Activated CD4-positive, alpha-beta T cell treated with anti-CD3 and anti-CD28 coated beads, Interleukin-2, amount 10 ng/mL, durations not matched to agents 24 days and 14 days (primary cell): ENCODE data around the gene ZBTB47. TPM values are rescaled to one million over a fixed set of nuclear protein-coding genes. Genes with fewer than 3 reads are reported as not detected.
A peak's percentile ranks its signal among the peaks of the same experiment; 100 is the strongest.

Source experiments
- DNase-seq: peaks from one replicate; pipeline ENCODE4 v3.0.0; 2022
- H3K27ac Mint-ChIP-seq: one replicate; pipeline ENCODE4 v1.8.0; 2022; ENCODE audit warnings: mild to moderate bottlenecking, mixed read lengths
- H3K27me3 Mint-ChIP-seq: one replicate; pipeline ENCODE4 v1.8.0; 2022; ENCODE audit warnings: mixed read lengths
- H3K36me3 Mint-ChIP-seq: one replicate; pipeline ENCODE4 v1.8.0; 2022; ENCODE audit warnings: low read depth, mild to moderate bottlenecking, mixed read lengths
- H3K4me1 Mint-ChIP-seq: one replicate; pipeline ENCODE4 v1.8.0; 2021; ENCODE audit warnings: mixed read lengths
- H3K4me3 Mint-ChIP-seq: one replicate; pipeline ENCODE4 v1.8.0; 2022; ENCODE audit warnings: mild to moderate bottlenecking, moderate library complexity, mixed read lengths
- H3K9me3 Mint-ChIP-seq: one replicate; pipeline ENCODE4 v1.8.0; 2021; ENCODE audit warnings: mixed read lengths
- intact Hi-C: fragments of 100-400 bp; cut with micrococcal nuclease; formaldehyde crosslinking; loops from one replicate; pipeline ENCODE4 v1.15.1; 2023
- total RNA-seq: library from RNA; stranded (reverse); gene quantifications from 2 replicates; pipeline ENCODE4 v1.2.3, GENCODE V29; 2022

ZBTB47 gene
- total RNA-seq = 1.0 and 1.1 TPM in 2 replicates

DNA sequence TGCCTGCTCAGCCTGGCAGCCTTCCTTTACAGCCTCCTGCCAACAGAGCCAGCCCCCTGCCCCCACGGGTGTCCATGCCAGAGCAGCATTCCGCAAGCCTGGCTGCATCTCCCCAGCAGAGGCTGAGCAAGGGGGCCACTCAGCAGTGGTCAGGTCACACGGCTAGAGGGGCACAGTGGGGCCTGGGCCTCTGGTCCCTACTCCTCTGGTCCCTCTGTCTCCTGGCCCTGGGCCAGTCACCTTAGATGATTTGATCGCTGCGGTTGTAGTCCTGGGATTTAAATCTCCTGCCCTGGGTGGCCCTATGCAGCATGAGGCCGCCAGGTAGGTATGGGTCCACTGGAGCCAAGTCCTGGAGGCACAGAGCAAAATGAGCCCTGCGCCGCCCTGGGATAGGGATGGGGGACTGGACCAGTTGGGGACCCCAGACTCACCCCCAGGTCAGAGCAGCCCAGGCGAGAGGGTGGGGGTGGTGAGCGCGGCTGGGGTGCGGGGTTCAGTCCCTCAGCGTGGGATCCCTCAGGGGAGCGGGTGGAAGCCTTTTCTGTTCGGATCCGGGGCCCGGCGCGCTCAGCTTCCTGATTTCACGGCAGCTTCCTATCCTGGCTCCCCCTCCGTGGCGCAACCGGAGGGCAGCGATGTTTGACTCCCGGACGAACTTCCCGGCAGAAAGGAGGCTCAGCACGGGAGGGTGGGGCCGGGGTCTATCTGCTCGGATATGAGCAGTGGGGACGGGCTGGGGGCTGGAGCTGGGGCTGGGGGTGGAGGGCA is at the start of gene ZBTB47:
TSS of gene ZBTB47 (plus strand) at position 138 of the 771 bp plus-strand sequence. CDS start 4,659 bp downstream, outside the sequence.
- Mint-ChIP-seq H3K36me3 (peaks cover 6% of the 10 kb centered on the region), H3K4me1 (peaks cover 19% of the 10 kb centered on the region), H3K27me3 (peaks cover 5% of the 10 kb centered on the region), H3K27ac (peak within 1 kb of the TSS; percentile 81), H3K4me3 (peak within 1 kb of the TSS; percentile 87), H3K9me3 (no peaks in the 10 kb centered on the region)
- intact Hi-C loops = loop anchor here (2.0 kb wide), 1 partner anchor 15 kb away; no protein-coding TSS in a partner anchor
- DNase-seq = peak; percentile 71

DNA sequence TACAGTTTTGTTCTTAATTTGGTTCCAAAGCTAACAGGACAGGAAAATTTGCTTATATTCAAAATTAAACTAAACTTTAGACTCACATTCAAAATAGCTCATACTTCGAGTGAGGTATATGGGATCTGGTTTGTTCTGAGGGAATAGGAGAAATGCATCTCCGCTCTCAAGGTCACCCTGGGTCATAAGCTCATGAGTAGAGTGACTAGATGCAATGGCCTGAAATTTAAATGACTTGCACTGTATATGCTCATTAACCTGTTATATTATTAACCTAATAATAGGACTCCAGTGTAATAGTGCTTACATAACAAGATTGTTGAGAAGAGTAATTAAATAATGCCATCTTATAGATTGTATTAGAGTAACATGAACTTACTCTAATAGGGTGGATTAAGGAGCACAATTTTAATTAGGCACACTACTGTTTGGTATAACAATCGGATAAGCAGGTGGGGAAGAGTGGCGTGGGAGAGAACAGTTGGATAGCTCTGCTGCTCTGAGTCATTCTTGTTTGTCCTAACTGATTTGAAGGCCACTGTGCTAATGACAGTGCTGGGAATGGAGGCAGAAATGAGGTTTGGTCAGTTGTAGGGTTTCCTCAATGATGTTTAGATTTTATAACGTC is 47.8 kb upstream of the ZBTB47 start:
- peaks cover 50% of the 10 kb centered on the region for H3K36me3 Mint-ChIP-seq
- intact Hi-C loops = no loop called here
- H3K27me3 Mint-ChIP-seq = no peaks in the 10 kb centered on the region
- H3K9me3 Mint-ChIP-seq = no peaks in the 10 kb centered on the region
- no peak overlapping the region for H3K27ac Mint-ChIP-seq
- no peak for DNase-seq
- H3K4me3 Mint-ChIP-seq = no peak overlapping the region
- H3K4me1 Mint-ChIP-seq = peaks cover 39% of the 10 kb centered on the region

DNA sequence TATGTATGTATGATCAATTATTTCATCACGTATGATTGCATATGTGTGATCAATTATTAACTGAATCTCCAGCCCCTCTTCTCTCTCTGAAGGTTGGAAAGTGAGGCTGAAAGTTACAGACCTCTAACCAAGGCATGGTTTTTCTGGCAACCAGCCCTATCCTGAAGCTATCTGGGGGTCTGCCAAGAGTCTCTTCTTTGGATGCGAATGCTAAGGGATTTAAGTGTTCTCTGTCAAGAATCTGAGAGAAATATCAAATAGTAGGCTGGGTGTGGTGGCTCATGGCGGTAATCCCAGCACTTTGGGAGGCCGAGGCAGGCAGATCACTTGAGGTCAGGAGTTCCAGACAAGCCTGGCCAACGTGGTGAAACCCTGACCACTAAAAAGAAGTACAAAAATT is 44.9 kb upstream of the ZBTB47 start:
- Mint-ChIP-seq H3K4me1 (peaks cover 44% of the 10 kb centered on the region), H3K27ac (no peak overlapping the region), H3K36me3 (peaks cover 51% of the 10 kb centered on the region), H3K4me3 (no peak overlapping the region), H3K27me3 (no peaks in the 10 kb centered on the region), H3K9me3 (no peaks in the 10 kb centered on the region)
- DNase-seq = no peak
- intact Hi-C loops = no loop called here

DNA sequence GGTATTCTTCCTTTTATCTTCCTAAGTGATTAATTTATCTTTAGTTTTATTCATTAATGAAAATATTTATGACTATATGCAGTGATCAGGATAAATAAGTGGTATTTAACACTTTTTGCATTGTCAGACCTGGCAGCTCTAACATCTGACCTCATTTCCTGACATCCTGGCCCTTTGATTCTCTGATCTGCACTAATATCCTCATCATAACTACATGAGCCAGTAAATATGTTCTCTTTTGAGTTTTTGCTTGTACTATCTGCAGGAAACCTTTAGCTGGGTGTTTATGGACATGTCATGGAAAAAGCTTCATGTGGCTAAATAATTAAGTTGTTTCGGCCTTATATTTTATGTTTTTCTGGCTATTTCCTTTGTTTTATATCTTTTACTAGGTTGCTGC is 42.5 kb upstream of the ZBTB47 start:
- H3K27ac Mint-ChIP-seq = no peak overlapping the region
- H3K4me1 Mint-ChIP-seq = peaks cover 35% of the 10 kb centered on the region

DNA sequence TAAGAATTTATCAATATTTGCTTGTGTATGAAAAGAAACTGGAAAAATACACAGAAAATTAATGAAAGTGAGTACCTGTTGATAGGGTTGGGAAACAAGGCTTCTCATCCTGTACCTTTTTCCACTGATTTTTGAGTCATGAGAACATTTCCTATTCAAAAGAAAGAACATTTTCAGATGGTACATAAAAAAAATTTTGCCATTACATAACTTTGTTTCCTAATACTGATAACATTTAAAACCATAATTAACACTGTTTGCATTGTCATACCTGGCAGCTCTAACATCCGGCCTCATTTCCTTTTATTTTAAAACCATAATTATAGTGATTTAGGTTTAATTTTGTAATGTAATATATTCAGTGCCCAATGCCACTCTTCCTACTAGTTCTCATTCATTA is 41.3 kb upstream of the ZBTB47 start:
- intact Hi-C loops = no loop called here
- Mint-ChIP-seq H3K27ac (no peak overlapping the region), H3K27me3 (no peaks in the 10 kb centered on the region), H3K4me3 (no peak overlapping the region), H3K4me1 (peaks cover 36% of the 10 kb centered on the region), H3K9me3 (no peaks in the 10 kb centered on the region), H3K36me3 (peaks cover 34% of the 10 kb centered on the region)
- DNase-seq = no peak

More for the DNA sequence above, 42.5 kb upstream of the ZBTB47 start:
- no peak for DNase-seq
- no peaks in the 10 kb centered on the region for H3K9me3 Mint-ChIP-seq
- no peak overlapping the region for H3K4me3 Mint-ChIP-seq
- H3K36me3 Mint-ChIP-seq = peaks cover 39% of the 10 kb centered on the region
- intact Hi-C loops = no loop called here
- no peaks in the 10 kb centered on the region for H3K27me3 Mint-ChIP-seq

DNA sequence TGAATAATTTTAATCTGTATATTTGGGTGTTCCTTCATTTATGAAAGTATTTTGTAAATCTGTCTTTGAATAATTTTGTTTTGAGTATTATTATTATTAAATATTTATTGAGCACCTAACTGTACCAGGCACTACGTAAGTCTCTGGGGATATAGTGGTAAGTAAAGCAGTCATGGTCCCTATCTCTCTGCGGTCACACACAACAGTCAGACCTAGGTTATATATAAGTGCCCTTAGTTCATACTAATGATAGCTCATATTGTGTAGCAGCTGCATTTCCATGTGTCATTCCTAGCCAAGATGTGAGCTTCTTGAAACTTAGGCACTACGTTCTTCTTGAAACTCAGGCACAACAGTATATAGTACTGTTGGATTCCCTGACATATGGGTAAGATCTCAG is 40.6 kb upstream of the ZBTB47 start:
- H3K27ac Mint-ChIP-seq = no peak overlapping the region
- intact Hi-C loops = no loop called here

DNA sequence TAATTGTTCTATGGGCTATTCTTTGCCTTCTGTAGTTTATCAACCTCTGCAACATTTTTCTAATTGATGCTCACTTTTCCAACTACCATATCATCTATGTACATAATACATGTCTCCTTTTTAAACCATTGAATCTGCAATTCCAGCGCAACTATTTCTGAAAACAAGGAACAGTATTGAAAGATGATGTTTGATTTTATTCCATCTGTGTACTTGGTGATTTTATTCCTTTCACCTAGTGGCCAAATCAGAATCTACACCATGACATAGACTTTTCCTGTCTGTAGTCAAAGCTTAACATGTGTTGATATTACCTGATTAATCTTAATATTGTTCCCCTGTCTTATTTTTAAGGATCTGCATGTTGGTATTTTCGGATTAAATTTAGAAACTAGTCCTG is 40.0 kb upstream of the ZBTB47 start:
- H3K27ac Mint-ChIP-seq = no peak overlapping the region
- intact Hi-C loops = no loop called here

More for the DNA sequence above, 40.6 kb upstream of the ZBTB47 start:
- H3K9me3 Mint-ChIP-seq = no peaks in the 10 kb centered on the region
- H3K27me3 Mint-ChIP-seq = no peaks in the 10 kb centered on the region
- H3K4me3 Mint-ChIP-seq = no peak overlapping the region
- peaks cover 28% of the 10 kb centered on the region for H3K36me3 Mint-ChIP-seq
- no peak for DNase-seq
- H3K4me1 Mint-ChIP-seq = peaks cover 35% of the 10 kb centered on the region

DNA sequence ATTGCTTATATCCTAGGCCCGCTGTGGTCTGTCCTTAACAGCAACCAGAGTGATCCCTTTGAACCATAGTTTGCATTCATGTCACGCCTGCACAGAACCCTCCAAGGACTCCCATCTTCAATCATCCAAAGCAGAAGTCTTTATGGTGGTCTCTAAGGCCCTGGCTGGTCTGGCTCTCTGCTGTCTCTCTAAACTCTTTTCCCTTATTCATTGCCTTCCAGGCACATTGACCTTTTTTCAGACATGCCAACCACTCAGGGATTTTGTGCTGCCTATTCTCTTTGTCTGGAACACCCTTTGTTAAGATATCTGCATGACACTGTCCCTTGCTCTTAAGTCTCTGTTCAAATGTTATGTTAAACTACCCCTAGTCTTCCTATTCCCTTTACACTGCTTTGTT is 21.9 kb upstream of the ZBTB47 start:
- Mint-ChIP-seq H3K4me3 (no peak overlapping the region), H3K9me3 (no peaks in the 10 kb centered on the region), H3K27ac (no peak overlapping the region), H3K4me1 (peaks cover 12% of the 10 kb centered on the region), H3K36me3 (peaks cover 48% of the 10 kb centered on the region), H3K27me3 (no peaks in the 10 kb centered on the region)
- no peak for DNase-seq
- intact Hi-C loops = no loop called here

More for the DNA sequence above, 40.0 kb upstream of the ZBTB47 start:
- no peaks in the 10 kb centered on the region for H3K9me3 Mint-ChIP-seq
- peaks cover 35% of the 10 kb centered on the region for H3K4me1 Mint-ChIP-seq
- H3K4me3 Mint-ChIP-seq = no peak overlapping the region
- no peak for DNase-seq
- peaks cover 28% of the 10 kb centered on the region for H3K36me3 Mint-ChIP-seq
- no peaks in the 10 kb centered on the region for H3K27me3 Mint-ChIP-seq

DNA sequence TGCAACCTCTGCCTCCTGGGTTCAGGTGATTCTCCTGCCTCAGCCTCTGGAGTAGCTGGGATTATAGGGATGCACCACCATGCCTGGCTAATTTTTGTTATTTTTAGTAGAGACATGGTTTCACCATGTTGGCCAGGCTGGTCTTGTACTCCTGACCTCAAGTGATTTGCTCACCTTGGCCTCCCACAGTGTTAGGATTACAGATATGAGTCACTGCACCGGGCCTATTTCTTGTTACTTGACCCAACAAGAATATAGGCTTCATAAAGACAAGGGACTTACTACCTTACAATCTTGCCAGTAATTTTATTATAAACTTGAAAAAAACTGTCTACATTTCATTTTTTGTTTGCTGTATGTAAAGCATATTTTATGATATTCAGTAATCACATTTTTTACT is 21.4 kb upstream of the ZBTB47 start:
- H3K4me3 Mint-ChIP-seq = no peak overlapping the region
- H3K27ac Mint-ChIP-seq = no peak overlapping the region
- intact Hi-C loops = no loop called here
- no peak for DNase-seq
- no peaks in the 10 kb centered on the region for H3K27me3 Mint-ChIP-seq
- peaks cover 46% of the 10 kb centered on the region for H3K36me3 Mint-ChIP-seq
- peaks cover 12% of the 10 kb centered on the region for H3K4me1 Mint-ChIP-seq
- H3K9me3 Mint-ChIP-seq = no peaks in the 10 kb centered on the region

DNA sequence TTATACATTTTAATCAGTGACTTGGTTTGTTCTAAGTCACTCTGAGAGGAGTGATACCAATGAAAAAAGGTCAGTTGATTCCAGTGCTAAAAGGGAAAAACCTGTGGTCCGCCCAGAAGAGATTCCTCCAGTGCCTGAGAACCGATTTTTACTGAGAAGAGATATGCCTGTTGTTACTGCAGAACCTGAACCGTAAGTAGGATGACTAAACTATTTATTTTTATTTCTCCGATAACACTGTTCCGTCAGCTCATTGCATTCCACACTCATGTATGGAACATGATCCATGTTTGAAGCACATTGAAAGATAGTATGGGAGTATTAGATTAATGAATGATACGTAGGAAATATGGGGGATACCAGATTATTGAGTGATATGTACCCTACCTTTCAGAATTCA is 20.0 kb upstream of the ZBTB47 start:
- no peak overlapping the region for H3K4me3 Mint-ChIP-seq
- H3K4me1 Mint-ChIP-seq = peaks cover 9% of the 10 kb centered on the region
- H3K27ac Mint-ChIP-seq = no peak overlapping the region
- no peaks in the 10 kb centered on the region for H3K9me3 Mint-ChIP-seq
- no peaks in the 10 kb centered on the region for H3K27me3 Mint-ChIP-seq
- intact Hi-C loops = no loop called here
- no peak for DNase-seq
- peaks cover 40% of the 10 kb centered on the region for H3K36me3 Mint-ChIP-seq

DNA sequence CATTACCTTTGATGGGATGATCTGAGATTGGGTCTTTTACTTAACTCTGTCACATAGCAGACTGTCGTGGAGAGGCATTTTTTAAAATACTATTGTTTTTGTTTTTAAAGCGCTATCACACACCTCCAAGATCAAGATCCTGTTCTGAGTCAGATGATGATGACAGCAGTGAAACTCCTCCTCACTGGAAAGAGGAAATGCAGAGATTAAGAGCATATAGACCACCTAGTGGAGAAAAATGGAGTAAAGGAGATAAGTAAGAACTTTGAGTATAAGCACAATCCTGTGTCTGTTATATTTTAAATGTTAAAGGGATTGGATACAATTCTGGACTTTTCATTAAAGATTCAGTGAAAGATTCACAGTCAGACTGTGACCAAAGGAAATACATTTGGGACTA is 18.4 kb upstream of the ZBTB47 start:
- Mint-ChIP-seq H3K27me3 (no peaks in the 10 kb centered on the region), H3K27ac (peak overlapping the region; percentile 46), H3K9me3 (no peaks in the 10 kb centered on the region), H3K36me3 (peaks cover 33% of the 10 kb centered on the region), H3K4me1 (peaks cover 9% of the 10 kb centered on the region), H3K4me3 (no peak overlapping the region)
- DNase-seq = no peak
- intact Hi-C loops = no loop called here

DNA sequence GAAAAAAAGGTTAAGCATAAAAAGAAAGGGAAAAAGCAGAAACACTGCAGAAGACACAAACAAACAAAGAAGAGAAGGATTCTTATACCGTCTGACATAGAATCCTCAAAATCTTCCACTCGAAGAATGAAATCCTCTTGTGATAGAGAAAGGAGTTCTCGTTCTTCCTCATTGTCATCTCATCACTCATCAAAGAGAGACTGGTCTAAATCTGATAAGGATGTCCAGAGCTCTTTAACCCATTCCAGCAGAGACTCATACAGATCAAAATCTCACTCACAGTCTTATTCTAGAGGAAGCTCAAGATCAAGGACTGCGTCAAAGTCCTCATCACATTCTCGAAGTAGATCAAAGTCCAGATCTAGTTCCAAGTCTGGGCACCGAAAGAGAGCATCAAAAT is 16.5 kb upstream of the ZBTB47 start:
- Mint-ChIP-seq H3K36me3 (peaks cover 29% of the 10 kb centered on the region), H3K4me3 (no peak overlapping the region), H3K4me1 (peaks cover 14% of the 10 kb centered on the region), H3K27me3 (no peaks in the 10 kb centered on the region), H3K27ac (no peak overlapping the region), H3K9me3 (no peaks in the 10 kb centered on the region)
- DNase-seq = no peak
- intact Hi-C loops = no loop called here

DNA sequence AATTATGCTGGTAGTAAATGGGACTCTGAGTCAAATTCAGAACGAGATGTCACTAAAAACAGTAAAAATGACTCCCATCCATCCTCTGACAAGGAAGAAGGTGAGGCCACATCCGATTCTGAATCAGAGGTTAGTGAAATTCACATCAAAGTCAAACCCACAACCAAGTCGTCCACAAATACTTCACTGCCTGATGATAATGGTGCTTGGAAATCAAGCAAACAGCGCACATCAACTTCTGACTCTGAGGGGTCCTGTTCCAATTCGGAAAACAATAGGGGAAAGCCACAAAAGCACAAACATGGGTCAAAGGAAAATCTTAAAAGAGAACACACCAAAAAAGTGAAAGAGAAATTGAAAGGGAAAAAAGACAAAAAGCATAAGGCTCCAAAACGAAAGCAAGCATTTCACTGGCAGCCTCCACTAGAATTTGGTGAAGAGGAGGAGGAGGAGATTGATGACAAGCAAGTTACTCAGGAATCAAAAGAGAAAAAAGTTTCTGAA is 15.1 kb upstream of the ZBTB47 start:
- H3K27me3 Mint-ChIP-seq = no peaks in the 10 kb centered on the region
- intact Hi-C loops = loop anchor here (1.0 to 2.0 kb wide), 5 partner anchors 14 to 242 kb away; partner anchors contain the start of genes NKTR and ZBTB47

DNA sequence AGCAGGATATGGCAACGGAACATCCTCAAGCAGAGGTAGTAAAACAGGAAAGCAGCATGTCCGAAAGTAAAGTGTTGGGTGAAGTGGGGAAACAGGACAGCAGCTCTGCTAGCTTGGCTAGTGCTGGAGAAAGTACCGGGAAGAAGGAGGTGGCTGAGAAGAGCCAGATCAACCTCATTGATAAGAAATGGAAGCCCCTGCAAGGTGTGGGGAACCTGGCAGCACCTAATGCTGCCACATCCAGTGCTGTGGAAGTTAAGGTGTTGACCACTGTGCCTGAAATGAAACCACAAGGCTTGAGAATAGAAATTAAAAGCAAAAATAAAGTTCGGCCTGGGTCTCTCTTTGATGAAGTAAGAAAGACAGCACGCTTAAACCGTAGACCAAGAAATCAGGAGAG is 14.3 kb upstream of the ZBTB47 start:
- peak; percentile 60 for DNase-seq
- H3K9me3 Mint-ChIP-seq = no peaks in the 10 kb centered on the region
- H3K4me3 Mint-ChIP-seq = no peak overlapping the region
- peaks cover 15% of the 10 kb centered on the region for H3K4me1 Mint-ChIP-seq
- no peaks in the 10 kb centered on the region for H3K27me3 Mint-ChIP-seq
- peaks cover 35% of the 10 kb centered on the region for H3K36me3 Mint-ChIP-seq
- no peak overlapping the region for H3K27ac Mint-ChIP-seq
- intact Hi-C loops = loop anchor here (2.0 kb wide), 2 partner anchors 14 to 242 kb away; partner anchors contain the start of gene ZBTB47

More for the DNA sequence above, 15.1 kb upstream of the ZBTB47 start:
- DNase-seq = peak; percentile 89
- Mint-ChIP-seq H3K9me3 (no peaks in the 10 kb centered on the region), H3K4me3 (no peak overlapping the region), H3K4me1 (peaks cover 17% of the 10 kb centered on the region), H3K27ac (no peak overlapping the region), H3K36me3 (peaks cover 35% of the 10 kb centered on the region)
